Tibial nerve (tissue), 4 donors: ENCODE measurements around the gene DYRK1A.

Source experiments
- CTCF ChIP-seq, 5 experiments: fragments of 200-600 bp in 3 of 5; fragments of 450-650 bp in 2 of 5; sonication (generic) in 3 of 5; IDR thresholded peaks; one replicate each; pipeline ENCODE4 v1.5.1; 2016 to 2019; ENCODE audit warnings: antibody characterized with exemption in 5 of 5, mild to moderate bottlenecking in 3 of 5, moderate library complexity in 2 of 5
- EP300 ChIP-seq, 2 donors: sonication (generic); formaldehyde crosslinking; IDR thresholded peaks; one replicate each; pipeline ENCODE4 v1.6.1; 2017; ENCODE audit warnings: antibody characterized with exemption in 2 of 2, mild to moderate bottlenecking in 1 of 2

GRCh38 chr21:37454869-37455503, 88.4 kb downstream of the DYRK1A start:
- no peak for TF ChIP-seq CTCF (IDR thresholded peaks at IDR 0.05)
- no peak for TF ChIP-seq EP300 (IDR thresholded peaks at IDR 0.05)
